CD4-positive, alpha-beta T cell treated with Interleukin-10 for 1 hour (primary cell): ENCODE results near the gene TPSD1.
"Not testable (repeated sequence)": the region's sequence is repeated elsewhere in the genome, so short reads cannot be mapped to it uniquely, and the experiment has no call there.

Experiments used
- DNase-seq: peaks from one replicate; pipeline ENCODE4 v3.0.0-alpha.2; 2020

Gene TPSD1

DNA sequence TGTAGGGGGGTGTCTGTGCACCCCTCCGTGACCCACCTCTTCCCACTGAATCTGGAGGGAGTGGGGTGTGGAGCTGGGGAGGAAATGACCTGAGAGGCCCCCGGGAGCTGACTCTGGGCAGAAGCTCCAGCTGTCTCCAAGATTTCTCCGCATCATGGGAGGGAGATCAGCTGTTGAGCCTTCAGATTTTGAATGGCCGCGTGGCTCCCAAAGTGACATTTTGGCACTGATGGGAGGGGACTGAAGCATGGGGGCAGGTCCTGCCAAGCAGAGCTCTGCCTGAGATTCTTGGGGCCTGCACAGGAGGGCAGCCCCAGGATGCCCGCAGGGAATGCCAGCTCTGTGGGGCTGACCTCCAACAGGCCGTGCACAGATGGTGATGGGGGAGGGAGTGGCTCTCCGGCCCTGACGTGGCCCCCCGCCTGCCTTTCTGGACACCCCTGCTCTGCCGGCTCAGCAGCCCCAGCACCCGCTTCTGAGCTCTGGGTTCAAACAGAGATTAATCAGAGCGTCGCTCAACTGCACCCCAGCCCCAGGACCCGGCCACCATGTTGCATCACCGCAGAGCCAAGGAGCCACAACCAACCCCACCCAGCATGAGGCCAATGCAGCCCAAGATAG is 28.2 kb downstream of the TPSD1 start:
- no peak for DNase-seq

DNA sequence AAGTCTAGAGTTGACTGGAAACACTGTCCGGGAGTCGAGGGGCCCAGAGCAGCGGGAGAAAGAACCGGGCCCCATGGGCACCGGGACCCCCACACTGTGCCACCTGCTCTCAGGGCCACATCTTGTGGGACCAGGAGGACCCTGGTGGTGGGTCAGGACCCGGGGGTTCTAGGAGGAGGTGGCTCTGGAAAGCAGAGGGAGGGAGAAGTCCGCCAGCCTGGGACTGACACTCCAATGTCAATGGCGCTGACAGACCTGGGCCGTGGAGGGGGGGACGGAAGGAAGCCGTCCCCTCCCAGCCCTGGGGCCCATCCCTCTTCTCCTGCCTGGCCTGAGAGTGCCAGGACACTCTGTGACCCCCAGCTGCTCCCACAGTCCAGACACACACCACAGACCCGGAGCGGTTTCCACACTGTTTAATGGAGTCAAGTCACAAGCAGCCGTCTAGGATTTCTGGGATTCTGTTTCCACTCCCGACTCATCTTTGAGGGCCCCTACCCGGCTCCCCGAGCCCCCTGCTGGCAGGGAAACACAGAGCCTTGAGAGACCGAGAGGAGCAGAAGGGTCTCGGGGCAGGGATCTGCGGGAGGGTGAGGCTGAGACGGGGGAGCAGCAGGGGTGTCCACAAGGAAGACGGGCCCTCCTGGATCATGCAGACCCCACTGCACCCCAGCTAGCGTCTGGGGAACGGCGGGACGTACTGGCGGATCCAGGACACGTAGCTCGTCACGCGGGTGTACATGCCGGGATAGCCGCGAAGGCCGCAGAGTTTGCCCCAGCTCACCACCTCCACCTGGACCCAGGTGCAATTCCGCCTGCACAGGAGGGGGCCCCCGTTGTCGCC is 30.0 kb downstream of the TPSD1 start:
- DNase-seq: no peak

DNA sequence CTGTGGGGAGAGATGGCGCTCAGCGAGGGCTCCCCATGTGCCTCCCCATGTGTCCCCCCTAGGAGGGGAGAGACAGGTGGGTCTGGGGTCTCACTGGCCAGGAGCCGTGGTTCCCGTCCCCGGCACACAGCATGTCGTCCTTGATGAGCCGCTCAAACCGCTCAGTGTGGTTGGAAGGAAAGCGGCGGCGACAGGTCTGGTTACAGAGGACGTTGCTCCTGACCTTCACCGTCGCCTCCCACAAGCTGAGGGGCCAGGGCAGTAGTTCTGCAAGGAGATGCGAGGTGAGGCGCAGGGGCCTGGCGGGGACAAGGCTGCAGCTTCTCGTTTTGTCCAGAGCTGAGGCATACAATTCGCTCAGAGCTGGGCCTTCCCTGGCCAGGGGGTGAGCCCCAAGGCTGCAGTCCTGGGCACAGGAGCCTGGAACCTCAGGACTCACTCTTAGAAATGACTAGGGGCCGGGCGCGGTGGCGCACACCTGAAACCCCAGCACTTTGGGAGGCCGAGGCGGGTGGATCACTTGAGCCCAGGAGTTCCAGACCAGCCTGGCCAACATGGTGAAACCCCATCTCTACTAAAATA is 30.7 kb downstream of the TPSD1 start:
- DNase-seq: no peak

DNA sequence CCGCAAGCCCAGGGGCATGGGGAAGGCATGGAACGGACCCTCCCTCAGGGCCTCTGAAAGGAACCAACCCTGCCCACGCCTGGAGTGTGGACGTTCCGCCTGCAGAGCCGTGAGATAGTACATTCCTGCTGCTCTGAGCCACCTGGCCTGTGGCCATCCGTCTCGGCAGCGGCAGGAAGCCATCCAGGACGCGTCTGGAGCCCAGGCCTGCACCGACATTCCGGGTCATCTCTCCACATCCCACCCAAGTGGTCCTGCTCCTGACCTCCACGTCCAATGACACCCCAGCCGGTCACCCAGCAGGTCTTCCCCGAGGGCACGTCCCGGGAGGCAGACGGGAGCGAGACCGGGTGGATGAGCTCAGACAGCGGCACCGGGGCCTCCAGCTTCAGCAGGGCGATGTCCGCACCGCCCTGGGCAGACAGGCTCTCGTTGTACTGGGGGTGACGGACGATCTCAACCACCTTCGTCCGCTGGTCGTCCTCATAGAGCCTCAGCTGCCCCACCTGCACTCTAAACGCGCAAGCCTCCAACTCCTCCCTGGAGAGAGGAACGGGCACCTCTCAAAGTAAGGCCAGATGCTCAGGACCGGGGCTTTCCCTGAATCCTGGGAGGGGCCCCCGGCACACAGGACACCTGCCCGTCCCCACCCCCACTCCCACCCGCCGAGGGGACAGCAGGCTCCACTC is 32.3 kb downstream of the TPSD1 start:
- DNase-seq: no peak

DNA sequence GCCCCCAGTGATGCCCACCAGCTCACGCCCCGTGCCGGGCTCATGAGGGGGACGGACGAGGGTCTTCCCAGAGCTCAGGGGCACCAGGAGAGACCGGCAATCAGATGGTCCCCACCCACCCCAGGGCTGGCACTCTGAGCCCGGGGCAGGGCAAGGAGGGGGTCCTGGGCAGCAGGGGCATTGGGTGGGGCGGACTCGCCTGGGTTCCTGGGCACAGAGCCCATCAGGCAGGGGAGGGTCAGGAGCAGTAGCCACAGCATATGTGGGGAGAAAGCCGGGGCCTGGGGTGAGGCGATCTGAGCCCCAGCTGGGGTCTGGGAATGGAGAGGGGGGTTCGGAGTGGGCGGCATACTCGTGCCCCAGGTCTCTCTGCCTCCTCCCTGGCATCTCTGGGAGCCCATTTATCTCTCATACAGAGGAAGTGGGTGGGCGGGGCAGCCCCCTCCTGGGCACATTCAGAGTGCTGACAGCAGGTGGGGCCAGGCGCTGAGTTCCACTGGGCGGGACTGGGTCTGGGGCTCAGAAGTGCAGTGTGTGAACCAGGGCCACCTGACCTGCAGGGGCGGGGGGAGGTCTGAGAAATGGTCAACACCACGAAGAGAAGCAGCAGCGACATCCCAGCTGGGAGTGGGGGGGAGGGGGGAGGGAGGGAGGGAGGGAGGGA is 33.1 kb downstream of the TPSD1 start:
- DNase-seq: peak; percentile 18

DNA sequence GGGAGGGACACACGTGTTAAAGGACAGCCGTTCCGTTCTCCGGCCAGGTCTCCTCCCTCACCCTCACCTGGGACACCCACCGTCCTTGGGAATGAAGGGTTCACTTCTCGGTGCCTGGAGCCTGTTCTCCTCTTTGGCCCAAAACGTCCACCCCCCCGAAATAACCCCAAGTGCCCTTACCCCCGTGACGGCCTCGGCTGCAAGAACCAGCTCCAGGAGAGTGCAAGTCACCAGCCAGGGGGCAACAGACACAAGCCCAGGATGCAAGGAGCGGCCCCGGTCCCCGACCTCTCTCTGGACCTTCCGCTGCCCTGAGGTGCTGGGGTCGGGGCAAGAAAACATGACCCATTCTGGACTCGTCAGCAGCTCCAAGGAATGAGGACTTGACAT is 33.6 kb downstream of the TPSD1 start:
- DNase-seq: no peak

DNA sequence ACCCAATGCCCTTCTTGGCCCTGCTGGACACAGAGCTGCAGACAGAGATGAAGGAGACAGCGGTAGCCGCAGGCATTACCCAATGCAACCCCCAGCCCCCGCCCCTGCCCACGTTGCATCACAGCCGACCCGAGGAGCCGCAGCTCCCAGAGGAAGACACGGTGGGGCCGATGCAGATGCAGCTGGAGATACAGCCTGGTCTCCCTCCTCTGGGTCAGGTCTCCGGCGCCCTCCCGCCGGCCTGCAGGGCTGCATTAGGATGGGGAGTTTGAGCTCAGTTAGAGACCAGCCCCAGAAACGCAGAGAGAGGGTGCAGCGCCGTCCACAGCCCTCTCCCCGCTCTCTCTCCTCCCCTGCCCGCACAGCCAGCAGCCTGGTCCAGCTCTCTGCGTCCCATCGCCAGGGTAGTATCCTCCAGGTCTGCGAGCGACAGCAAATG is 34.2 kb downstream of the TPSD1 start:
- DNase-seq: no peak

DNA sequence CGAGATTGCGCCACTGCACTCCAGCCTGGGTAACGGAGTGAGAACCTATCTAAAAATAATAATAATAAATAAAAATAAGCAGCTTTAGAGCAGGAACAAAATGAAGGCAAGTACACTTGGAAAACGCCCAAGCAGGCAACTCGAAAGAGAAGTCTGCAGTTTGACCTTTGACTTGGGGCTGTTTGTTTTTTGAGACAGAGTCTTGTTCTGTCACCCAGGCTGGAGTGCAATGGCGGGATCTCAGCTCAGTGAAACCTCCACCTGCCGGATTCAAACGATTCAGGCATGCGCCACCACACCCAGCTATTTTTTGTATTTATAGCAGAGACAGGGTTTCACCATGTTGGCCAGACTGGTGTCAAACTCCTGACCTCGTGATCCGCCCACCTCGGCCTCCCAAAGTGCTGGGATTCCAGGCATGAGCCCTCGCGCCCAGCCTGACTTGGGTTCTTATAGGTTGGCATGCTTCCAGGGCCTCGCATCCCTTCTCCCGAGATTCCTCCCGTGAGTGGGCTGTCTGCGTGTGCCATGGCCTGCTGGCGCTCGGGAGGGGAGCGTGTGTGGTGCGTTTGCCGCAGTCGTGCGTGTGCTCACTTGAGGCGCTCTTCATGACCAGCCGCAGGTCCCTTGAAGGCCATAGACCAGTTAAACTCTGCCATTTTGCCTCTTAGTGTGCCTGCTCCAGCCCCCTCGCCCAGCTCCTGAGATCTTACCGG is 35.1 kb downstream of the TPSD1 start:
- DNase-seq: no peak

DNA sequence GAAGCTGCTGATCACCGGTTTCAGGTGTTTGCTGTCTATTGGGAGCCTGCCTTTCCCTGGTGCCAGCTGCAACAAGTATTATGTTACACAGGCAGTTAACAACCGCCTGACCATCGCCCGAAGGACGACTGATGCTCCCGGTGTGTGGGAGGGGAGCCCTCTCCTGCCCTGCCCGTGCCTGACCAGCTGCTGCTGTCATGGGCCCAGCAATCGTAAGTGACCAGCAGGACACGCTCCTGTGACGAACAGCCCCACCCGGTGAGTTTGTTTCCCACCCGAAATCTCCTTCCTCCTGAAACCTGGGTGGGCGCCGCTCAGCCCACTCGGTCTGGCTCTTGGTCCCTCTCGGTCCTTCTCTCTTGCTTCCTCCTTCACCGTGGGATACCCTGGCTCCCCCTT is 35.7 kb downstream of the TPSD1 start:
- no peak for DNase-seq

DNA sequence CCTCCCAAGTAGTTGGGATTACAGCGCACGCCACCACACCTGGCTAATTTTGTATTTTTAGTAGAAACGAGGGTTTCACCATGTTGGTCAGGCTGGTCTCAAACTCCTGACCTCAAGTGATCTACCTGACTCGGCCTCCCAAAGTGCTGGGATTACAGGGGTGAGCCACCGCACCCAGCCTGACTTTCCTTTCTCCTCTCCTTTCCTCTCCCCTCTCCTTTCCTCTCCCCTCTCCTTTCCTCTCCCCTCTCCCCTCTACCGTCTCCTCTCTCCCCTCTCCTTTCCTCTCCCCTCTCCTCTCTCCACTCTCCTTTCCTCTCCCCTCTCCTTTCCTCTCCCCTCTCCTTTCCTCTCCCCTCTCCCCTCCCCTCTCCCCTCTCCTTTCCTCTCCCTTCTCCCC is 36.3 kb downstream of the TPSD1 start:
- not testable (repeated sequence) for DNase-seq

DNA sequence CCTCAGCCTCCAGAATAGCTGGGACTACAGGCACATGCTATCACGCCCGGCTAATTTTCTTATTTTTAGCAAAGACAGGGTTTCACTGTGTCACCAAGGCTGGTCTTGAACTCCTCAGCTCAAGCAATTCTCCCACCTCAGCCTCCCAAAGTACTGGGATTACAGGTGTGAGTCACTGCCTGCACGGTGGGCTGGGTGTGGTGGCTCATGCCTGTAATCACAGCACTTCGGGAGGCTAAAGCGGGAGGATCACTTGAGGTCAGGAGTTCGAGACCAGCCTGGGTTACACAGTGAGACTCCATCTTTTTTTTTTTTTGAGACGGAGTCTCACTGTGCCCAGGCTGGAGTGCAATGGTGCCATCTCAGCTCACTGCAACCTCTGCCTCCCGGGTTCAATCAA is 36.9 kb downstream of the TPSD1 start:
- DNase-seq: not testable (repeated sequence)

DNA sequence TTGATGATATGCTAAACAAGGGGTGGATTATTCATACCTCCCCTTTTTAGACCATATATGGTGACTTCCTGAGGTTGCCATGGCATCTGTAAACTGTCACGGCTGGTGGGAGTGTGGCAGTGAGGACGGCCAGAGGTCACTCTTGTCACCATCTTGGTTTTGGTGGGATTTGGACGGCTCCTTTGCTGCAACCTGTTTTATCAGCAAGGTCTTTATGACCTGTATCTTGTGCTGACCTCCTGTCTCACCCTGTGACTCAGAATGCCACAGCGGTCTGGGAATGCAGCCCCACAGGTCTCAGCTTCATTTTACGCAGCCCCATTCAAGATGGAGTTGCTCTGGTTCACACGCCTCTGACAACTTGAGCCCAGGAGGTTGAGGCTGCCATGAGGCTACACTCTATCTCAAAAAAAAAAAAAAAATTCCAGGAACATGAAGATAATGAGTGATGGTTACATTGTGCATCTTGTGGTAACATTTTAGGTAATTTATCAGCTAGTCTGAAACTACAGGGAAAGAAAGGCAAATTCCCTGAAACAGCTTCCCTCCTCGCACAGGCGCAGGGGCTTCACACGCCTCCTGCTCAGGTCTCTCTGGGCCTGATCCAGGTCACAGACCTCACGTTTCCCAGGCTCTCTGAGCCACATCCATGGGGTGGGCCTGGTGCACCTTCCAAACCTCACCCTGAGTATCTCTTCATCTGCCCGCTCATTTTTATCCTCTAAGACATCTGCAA is 38.2 kb downstream of the TPSD1 start:
- DNase-seq: no peak

DNA sequence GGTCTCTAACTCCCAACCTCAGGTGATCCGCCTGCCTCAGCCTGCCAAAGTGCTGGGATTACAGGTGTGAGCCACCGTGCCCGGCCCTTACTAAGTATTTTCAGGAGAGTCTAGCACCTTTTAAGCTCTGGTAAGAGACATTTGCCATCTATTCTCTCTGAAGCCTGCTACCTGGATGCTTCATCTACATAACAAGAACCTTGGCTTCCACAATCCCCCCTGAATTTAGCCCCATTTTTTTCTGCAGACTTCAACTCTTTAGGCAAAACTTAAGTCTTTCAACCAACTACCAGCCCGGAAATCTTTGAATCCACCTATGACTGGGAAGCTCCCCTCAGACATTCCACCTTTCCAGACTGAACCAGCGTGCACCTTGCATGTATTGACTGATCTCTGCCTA is 39.6 kb downstream of the TPSD1 start:
- DNase-seq: no peak

DNA sequence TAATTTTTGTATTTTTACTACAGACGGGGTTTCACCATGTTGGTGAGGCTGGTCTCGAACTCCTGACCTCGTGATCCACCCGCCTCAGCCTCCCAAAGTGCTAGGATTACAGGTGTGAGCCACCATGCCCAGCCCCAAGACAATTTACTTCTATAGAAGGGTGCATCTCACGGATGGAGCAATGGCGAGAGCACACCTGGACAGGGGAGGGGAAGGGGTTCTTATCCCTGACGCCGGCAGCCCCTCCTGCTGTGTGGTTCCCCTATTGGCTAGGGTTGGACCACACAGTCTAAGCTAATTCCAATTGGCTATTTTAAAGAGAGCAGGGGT is 40.8 kb downstream of the TPSD1 start:
- not testable (repeated sequence) for DNase-seq

DNA sequence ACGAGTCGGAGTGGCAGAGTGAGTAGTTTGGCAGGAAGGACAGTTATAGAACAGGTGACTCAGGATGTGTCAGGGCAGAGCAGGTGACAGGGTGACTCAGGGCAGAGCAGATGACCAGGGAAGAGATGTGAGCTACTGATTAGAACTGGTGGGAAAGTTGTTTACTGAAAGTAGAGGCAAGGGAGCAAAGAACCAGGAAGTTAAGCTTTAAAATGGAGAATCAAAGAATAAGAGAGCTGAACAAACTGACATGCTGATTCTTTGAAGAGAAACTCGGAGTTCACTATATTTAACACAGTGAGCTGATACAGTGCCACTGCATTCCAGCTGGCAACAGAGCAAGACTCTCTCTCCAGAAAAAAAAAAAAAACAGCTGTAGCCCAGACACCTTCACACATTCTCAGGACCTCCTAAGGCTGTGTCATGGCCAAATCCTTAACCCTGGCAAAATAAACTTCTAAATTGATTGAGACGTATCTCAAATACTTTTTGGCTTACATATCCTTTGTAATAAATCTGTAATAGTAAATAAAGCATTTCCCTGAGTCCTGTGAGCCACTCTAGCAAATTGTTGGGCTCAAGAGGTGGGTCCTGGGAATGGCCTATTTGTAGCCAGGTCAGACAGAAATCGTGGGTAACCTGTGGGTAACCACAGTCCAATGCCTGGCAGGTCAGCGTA is 41.3 kb downstream of the TPSD1 start:
- no peak for DNase-seq

DNA sequence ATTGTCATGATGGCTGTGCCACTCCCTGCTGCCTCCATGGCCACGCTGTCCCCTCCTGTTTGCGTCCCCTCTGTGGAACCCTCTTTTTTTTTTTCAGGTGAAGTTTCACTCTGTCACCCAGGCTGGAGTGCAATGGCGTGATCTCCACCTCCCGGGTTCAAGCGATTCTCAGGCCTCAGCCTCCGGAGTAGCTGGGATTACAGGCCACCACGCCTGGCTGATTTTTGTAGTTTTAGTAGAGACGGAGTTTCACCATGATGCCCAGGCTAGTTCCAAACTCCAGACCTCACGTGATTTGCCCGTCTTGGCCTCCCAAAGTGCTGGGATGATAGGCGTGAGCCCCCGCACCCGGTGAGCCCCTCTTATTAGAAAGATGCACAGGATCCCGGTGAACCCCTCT is 42.5 kb downstream of the TPSD1 start:
- DNase-seq: no peak

DNA sequence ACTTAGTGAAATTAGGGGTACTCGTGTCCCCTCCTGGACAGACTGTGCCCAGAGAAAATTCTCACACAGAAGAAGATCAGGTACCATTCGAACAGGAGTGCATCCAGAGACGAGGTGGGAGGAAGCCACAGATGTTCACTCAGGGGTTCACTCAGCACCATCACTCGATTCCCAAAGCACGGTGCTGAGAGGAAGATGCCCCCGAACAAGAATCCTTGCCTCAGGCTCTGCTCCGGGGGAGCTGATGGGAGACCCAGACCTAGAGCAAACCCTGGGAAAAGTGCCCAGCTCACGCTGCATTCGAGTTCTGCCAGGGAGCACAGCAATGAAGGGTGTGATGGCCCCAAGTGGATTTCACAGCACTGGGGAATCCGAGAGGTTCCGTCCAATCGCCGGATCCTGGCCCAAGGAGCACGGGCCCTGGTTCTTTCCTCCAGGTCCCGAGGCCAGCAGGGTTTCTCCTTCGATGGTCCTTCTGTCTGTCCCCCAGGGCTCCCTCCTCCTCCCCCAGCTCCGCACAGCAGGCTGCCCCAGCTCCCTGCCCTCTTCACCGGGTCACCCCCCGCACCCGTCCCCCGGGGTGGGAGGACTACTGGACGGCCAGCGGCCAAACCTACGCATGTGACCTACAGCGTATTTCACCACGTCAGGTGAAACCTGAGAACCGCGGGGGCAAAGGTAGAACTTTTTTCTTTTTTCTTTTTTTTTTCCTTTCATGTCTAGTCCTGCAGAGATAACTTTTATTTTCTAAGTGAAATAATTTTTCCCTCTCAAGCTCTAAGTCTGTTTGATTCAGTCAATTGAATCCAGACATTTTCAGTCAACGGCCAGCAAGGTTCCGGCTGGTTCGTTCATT is 43.4 kb downstream of the TPSD1 start:
- no peak for DNase-seq

DNA sequence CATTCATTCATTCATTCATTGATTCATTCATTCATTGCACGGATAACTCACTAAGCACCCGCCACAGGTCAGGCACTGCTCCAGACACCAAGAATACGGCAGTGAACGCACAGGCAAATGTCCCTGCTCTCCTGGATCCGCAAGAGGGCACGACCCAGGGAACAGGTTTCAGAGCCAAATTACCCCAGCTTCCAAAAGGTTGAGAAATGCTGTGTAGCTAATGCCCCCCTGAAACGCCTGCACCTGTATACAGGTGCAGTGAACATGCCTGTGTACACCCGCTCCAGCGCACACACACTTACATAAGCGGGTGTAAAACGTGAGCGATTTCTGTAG is 44.0 kb downstream of the TPSD1 start:
- DNase-seq: no peak

DNA sequence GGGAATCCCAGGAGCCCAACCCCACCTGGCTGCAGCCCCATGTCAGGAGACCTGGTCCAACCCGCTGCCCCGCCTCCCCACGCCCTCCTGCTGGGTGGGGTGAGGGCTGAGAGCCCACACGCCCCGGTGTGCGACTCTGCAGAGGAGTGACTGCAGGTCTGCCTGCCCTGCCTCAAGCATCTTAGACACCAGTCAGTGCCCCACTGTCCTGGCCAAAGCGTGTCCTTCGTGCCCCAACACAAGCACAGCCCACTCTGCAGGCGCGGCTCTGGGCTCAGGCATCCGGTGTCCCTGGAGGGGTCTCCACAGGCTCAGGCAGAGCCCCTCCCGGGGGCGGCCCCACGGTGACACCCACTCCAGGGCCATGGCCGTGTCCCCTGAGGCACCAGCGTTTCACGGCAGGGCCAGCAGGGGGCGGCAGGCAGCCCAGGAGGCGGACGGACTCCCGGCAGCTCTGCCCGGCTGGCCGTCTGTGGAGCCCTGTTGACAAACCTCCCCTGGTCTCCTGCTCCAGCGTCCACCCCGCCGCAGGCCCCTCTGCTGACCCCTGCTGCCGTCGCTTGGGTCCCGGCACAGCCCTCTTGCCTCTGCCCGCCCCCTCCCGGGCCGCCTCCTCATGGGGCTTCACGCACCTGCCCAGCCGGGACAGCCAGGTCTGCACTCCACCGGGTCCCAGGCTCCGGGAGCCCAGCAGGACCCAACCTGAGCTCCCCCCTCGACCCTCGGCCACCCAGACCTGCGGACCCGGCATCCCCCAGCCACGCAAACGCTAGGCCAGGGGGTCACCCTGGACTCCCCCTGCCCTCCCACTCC is 45.0 kb downstream of the TPSD1 start:
- peak; percentile 79 for DNase-seq
